Measurements from ENCODE around the gene PTPRS.

- TF ChIP-seq POLR2AphosphoS5 (IDR thresholded peaks at IDR 0.05; ENCODE audit: low read depth, low read length) (no peak), REST (IDR thresholded peaks at IDR 0.05; ENCODE audit: insufficient read depth in 1 of 2, low read depth in 2 of 2, low read length in 2 of 2) (no peak), SIN3A (IDR thresholded peaks at IDR 0.05; ENCODE audit: borderline replicate concordance, insufficient read depth, low read length) (no peak)
These were observed 25.3 kb upstream of the PTPRS start for GRCh38 chr19:5365905-5366304.

All from PFSK-1 (cell line).